D721Med (cell line): ENCODE results near the gene CBX8.

Experiments used
- DNase-seq: peaks from one replicate; pipeline ENCODE4 v3.0.0; 2011; ENCODE audit warnings: low spot score; ENCODE audit not compliant: insufficient read length
- FAIRE-seq: peaks from 2 replicates; lab custom pipeline; 2011; peaks lifted over from hg19 to GRCh38; lab: Jason Lieb, UNC
- CTCF ChIP-seq: IDR thresholded peaks from 2 replicates; pipeline ENCODE4 v1.5.1; 2012; ENCODE audit warnings: mild to moderate bottlenecking, control low read depth; ENCODE audit not compliant: insufficient read depth; ENCODE audit errors: missing control alignments

Gene CBX8

GRCh38 chr17:79815836-79816461 is 19.1 kb upstream of the CBX8 start:
- FAIRE-seq, result no peak

GRCh38 chr17:79814974-79815835 is 18.3 kb upstream of the CBX8 start:
- TF ChIP-seq CTCF, result no peak
- no peak for DNase-seq
- FAIRE-seq, result no peak

More at GRCh38 chr17:79815836-79816461, 19.1 kb upstream of the CBX8 start:
- TF ChIP-seq CTCF, result no peak
- no peak for DNase-seq

GRCh38 chr17:79814127-79814973 is 17.5 kb upstream of the CBX8 start:
- no peak for TF ChIP-seq CTCF
- DNase-seq (no peak), FAIRE-seq (no peak)

DNA sequence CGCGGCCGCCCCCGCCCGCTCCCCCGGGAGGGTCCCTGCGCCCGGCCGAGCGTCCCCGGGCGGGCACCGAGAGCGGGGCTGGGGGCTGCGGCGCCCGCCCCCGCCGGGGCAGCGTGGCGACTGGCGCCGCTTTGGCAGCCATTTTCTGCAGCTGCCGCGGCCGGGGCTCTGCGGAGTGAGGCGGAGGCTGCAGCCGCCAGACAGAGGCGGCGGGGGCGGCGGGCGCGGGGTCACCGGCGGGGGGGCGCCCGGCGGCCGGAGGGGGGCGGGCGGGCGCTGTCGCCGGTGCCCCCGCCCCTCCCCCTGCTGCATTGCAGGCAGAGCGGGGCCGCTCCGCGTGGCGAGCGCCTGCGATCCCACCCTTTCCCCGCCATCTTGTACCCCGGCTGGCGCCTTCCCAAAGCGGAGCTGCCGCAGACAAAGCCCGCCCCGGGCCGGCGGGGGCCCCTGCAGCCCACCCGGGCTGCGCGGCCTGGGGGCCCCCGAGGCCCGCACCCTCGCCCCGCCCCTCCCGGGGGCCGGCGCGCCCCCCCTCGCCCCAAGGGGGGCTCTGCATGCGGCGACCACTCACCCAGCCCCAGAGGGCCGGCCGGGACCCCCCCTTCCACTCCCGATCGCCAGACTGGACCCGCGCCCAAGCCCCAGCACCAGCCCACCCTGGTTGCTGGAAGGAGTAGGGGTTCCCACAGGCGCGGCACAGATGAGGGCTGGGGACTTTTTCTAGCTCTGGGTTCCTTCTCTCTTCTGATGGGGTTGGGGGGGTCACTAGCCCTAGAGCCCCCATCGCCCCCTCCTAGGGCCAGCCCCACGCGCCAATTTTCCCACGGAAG is 16.6 kb upstream of the CBX8 start:
- FAIRE-seq, result no peak
- no peak for DNase-seq
- no peak for TF ChIP-seq CTCF

DNA sequence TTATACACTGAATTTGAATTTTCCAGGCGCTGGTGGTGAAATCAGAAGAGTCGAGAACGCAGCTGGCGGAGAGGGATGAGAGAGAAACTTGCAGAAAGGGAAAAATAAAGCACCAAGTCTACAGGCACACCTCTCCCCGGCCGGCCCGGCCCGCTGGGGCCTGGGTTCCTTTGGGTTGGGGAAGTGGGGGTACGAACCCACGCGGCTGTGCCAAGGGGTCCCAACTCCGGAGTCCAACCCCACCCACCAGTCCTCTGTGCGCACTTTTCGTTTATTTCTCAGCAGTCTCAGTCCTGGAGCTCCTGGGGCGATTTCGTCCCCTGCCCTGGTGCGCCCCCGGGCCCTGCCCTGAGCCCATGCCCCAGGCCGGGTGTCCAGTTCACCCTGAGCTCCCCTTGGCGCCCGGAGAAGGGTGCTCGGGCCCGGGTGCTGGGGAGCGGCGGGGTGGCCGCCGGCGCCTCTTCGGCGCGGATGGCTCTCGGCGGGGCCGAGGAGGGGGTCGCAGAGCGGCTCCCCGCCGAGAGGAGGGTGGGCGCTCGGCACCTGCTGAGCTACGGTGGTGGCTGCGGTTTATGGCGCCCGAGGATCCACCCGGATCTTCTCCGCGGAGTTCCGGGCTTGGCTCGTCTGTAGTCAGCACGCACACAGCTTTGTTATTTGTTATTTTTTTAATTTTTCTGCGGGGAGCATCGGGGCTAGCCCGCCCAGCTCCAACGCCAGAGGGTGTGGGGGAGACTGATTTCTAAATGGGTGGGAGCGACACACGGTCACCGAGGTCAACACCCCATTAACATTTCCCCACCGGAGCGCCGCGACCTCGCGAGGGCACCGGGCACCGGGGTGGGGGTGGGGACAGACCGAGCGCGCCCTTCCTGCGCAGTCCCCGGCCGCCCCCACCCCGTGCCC is 15.7 kb upstream of the CBX8 start:
- DNase-seq (no peak), FAIRE-seq (no peak)
- TF ChIP-seq CTCF, result no peak
